ENCODE data around the gene LRRC23.
"Not testable (repeated sequence)": the region's sequence is repeated elsewhere in the genome, so short reads cannot be mapped to it uniquely, and the experiment has no call there.

LRRC23 gene

GRCh38 chr12:6899427-6899826, 5.2 kb upstream of the LRRC23 start:
- no peak for TF ChIP-seq CTCF (IDR thresholded peaks at IDR 0.05; ENCODE audit: low read depth, low read length, missing control alignments)
- DNase-seq (ENCODE audit: extremely low read depth, low read depth), result no peak
- H3K4me3 ChIP-seq (replicated peaks; ENCODE audit: low read depth, low read length), result no peak overlapping the region

GRCh38 chr12:6899837-6900519, 4.6 kb upstream of the LRRC23 start:
- no peak for TF ChIP-seq CTCF (IDR thresholded peaks at IDR 0.05; ENCODE audit: low read depth, low read length, missing control alignments)
- H3K4me3 ChIP-seq (replicated peaks; ENCODE audit: low read depth, low read length), result no peak overlapping the region
- DNase-seq (ENCODE audit: extremely low read depth, low read depth), result no peak

- H3K4me3 ChIP-seq (replicated peaks; ENCODE audit: low read depth, low read length), result no peak overlapping the region
- DNase-seq (ENCODE audit: extremely low read depth, low read depth), result no peak
- no peak for TF ChIP-seq CTCF (IDR thresholded peaks at IDR 0.05; ENCODE audit: low read depth, low read length, missing control alignments)
Observed at GRCh38 chr12:6902448-6902847, 2.2 kb upstream of the LRRC23 start.

GRCh38 chr12:6903722-6904121, 900 bp upstream of the LRRC23 start:
- no peak overlapping the region for H3K4me3 ChIP-seq (replicated peaks; ENCODE audit: low read depth, low read length)
- no peak for DNase-seq (ENCODE audit: extremely low read depth, low read depth)
- no peak for TF ChIP-seq CTCF (IDR thresholded peaks at IDR 0.05; ENCODE audit: low read depth, low read length, missing control alignments)

GRCh38 chr12:6905414-6906040, 905 bp downstream of the LRRC23 start:
- no peak for TF ChIP-seq CTCF (IDR thresholded peaks at IDR 0.05; ENCODE audit: low read depth, low read length, missing control alignments)
- peak overlapping the region; percentile 89 for H3K4me3 ChIP-seq (replicated peaks; ENCODE audit: low read depth, low read length)
- DNase-seq (ENCODE audit: extremely low read depth, low read depth), result no peak

- not testable (repeated sequence) for H3K4me3 ChIP-seq (replicated peaks; ENCODE audit: low read depth, low read length); DNase-seq (ENCODE audit: extremely low read depth, low read depth)
Observed at GRCh38 chr12:6908141-6908540, 3.5 kb downstream of the LRRC23 start.

- H3K4me3 ChIP-seq (replicated peaks; ENCODE audit: low read depth, low read length), result no peak overlapping the region
- no peak for TF ChIP-seq CTCF (IDR thresholded peaks at IDR 0.05; ENCODE audit: low read depth, low read length, missing control alignments)
- DNase-seq (ENCODE audit: extremely low read depth, low read depth), result no peak
Observed at GRCh38 chr12:6909421-6910145, 5.0 kb downstream of the LRRC23 start.
